Iris pigment epithelial cell (primary cell): ENCODE measurements around the gene SEC31A.
"Not testable (repeated sequence)": the region's sequence is repeated elsewhere in the genome, so short reads cannot be mapped to it uniquely, and the experiment has no call there.

Experiments used
- DNase-seq: peaks from one replicate; pipeline ENCODE4 v3.0.0-alpha.2; 2011; ENCODE audit warnings: low read depth

The SEC31A gene

GRCh38 chr4:82890901-82891706, at the start of gene SEC31A:
TSS of gene SEC31A (minus strand) at chr4:82891153. CDS start at chr4:82881936, 9,217 bp downstream.
- peak; percentile 95 for DNase-seq

- no peak for DNase-seq
Measured at GRCh38 chr4:82939414-82939813, 48.5 kb upstream of the SEC31A start.

- DNase-seq, result no peak
Measured at GRCh38 chr4:82934441-82934840, 43.5 kb upstream of the SEC31A start.

- DNase-seq, result no peak
Measured at GRCh38 chr4:82930848-82931755, 40.1 kb upstream of the SEC31A start.

GRCh38 chr4:82921795-82922194, 30.8 kb upstream of the SEC31A start:
- no peak for DNase-seq

- DNase-seq, result no peak
Measured at GRCh38 chr4:82919386-82919785, 28.4 kb upstream of the SEC31A start.

GRCh38 chr4:82918091-82918490, 27.1 kb upstream of the SEC31A start:
- no peak for DNase-seq

- DNase-seq, result not testable (repeated sequence)
Measured at GRCh38 chr4:82913968-82914367, 23.0 kb upstream of the SEC31A start.

- peak; percentile 35 for DNase-seq
Measured at GRCh38 chr4:82913305-82913704, 22.4 kb upstream of the SEC31A start.

- DNase-seq, result no peak
Measured at GRCh38 chr4:82909326-82909725, 18.4 kb upstream of the SEC31A start.

- no peak for DNase-seq
Measured at GRCh38 chr4:82906469-82906868, 15.5 kb upstream of the SEC31A start.

GRCh38 chr4:82905205-82905604, 14.3 kb upstream of the SEC31A start:
- peak; percentile 76 for DNase-seq

GRCh38 chr4:82903737-82904136, 12.8 kb upstream of the SEC31A start:
- no peak for DNase-seq

GRCh38 chr4:82901183-82901718, 10.3 kb upstream of the SEC31A start:
- no peak for DNase-seq

- peak; percentile 100 for DNase-seq
Measured at GRCh38 chr4:82900411-82901182, 9.6 kb upstream of the SEC31A start, which contains the start of gene THAP9. TSS of gene THAP9 (plus strand) at chr4:82900735. CDS start at chr4:82900803, 68 bp downstream.

GRCh38 chr4:82900066-82900410, 9.1 kb upstream of the SEC31A start:
- DNase-seq, result no peak

GRCh38 chr4:82899374-82900065, 8.6 kb upstream of the SEC31A start:
- DNase-seq, result no peak

GRCh38 chr4:82898322-82899243, 7.6 kb upstream of the SEC31A start:
- DNase-seq, result peak; percentile 88

- DNase-seq, result no peak
Measured at GRCh38 chr4:82896755-82897154, 5.8 kb upstream of the SEC31A start.

GRCh38 chr4:82893942-82894341, 3.0 kb upstream of the SEC31A start:
- peak; percentile 33 for DNase-seq
